Lower leg skin (tissue), 3 donors: Measurements from ENCODE around the gene RAP1GAP2.

Source experiments
- CTCF ChIP-seq, 3 donors: fragments of 450-650 bp; IDR thresholded peaks; one replicate each; pipeline ENCODE4 v1.5.1; 2016; ENCODE audit warnings: antibody characterized with exemption in 3 of 3, mild to moderate bottlenecking in 3 of 3, moderate library complexity in 2 of 3
- POLR2A ChIP-seq, 2 donors: fragments of 450-650 bp; IDR thresholded peaks; one replicate each; pipeline ENCODE4 v1.6.1; 2016 to 2017; ENCODE audit warnings: antibody characterized with exemption in 2 of 2, mild to moderate bottlenecking in 1 of 2, moderate library complexity in 1 of 2

- TF ChIP-seq CTCF (IDR thresholded peaks at IDR 0.05) (no peak), POLR2A (IDR thresholded peaks at IDR 0.05) (no peak)
Measured at GRCh38 chr17:2945299-2945698, 149.1 kb downstream of the RAP1GAP2 start.
